Hepatocyte (in vitro differentiated cells): ENCODE measurements around the gene RBM4B. TPM values are rescaled to one million over a fixed set of nuclear protein-coding genes. Genes with fewer than 3 reads are reported as not detected.
A peak's percentile ranks its signal among the peaks of the same experiment; 100 is the strongest.

Experiments used
- DNase-seq: peaks from one replicate; pipeline ENCODE4 v3.0.0-alpha.2; 2016; ENCODE audit warnings: low spot score
- H2AFZ ChIP-seq: fragments of 200-600 bp; sonication (generic); 2 replicates; pipeline ENCODE4 v1.6.0; 2016; ENCODE audit warnings: antibody characterized with exemption, mild to moderate bottlenecking
- H3K27ac ChIP-seq: fragments of 200-600 bp; sonication (generic); 2 replicates; pipeline ENCODE4 v1.5.1; 2016; ENCODE audit warnings: mild to moderate bottlenecking
- H3K27me3 ChIP-seq: fragments of 200-600 bp; sonication (generic); 2 replicates; pipeline ENCODE4 v1.6.1; 2016
- H3K36me3 ChIP-seq: fragments of 200-600 bp; sonication (generic); replicated peaks from 2 replicates; pipeline ENCODE4 v1.5.1; 2016; ENCODE audit warnings: low read depth; ENCODE audit not compliant: insufficient read depth
- H3K4me1 ChIP-seq: fragments of 200-600 bp; sonication (generic); 2 replicates; pipeline ENCODE4 v1.5.1; 2016; ENCODE audit warnings: mild to moderate bottlenecking, moderate library complexity; ENCODE audit not compliant: insufficient read depth
- H3K4me2 ChIP-seq: fragments of 200-600 bp; sonication (generic); 2 replicates; pipeline ENCODE4 v1.6.0; 2016
- H3K4me3 ChIP-seq: fragments of 200-600 bp; sonication (generic); 2 replicates; pipeline ENCODE4 v1.5.1; 2016; ENCODE audit warnings: mild to moderate bottlenecking
- H3K79me2 ChIP-seq: fragments of 200-600 bp; sonication (generic); 2 replicates; pipeline ENCODE4 v1.6.0; 2017; ENCODE audit warnings: mild to moderate bottlenecking
- H3K9me2 ChIP-seq: fragments of 200-600 bp; sonication (generic); replicated peaks from 2 replicates; pipeline ENCODE4 v1.6.0; 2017; ENCODE audit warnings: mild to moderate bottlenecking; ENCODE audit not compliant: insufficient read depth
- H3K9me3 ChIP-seq: fragments of 200-600 bp; sonication (generic); 2 replicates; pipeline ENCODE4 v1.5.1; 2016; ENCODE audit warnings: low read depth, mild to moderate bottlenecking
- H4K20me1 ChIP-seq: fragments of 200-600 bp; sonication (generic); 2 replicates; pipeline ENCODE4 v1.6.0; 2016; ENCODE audit warnings: mild to moderate bottlenecking; ENCODE audit not compliant: insufficient read depth, poor library complexity, severe bottlenecking
- CTCF ChIP-seq: fragments of 200-600 bp; sonication (generic); IDR thresholded peaks from 2 replicates; pipeline ENCODE4 v1.5.1; 2016; ENCODE audit warnings: antibody characterized with exemption, mild to moderate bottlenecking; ENCODE audit not compliant: poor library complexity
- EZH2 ChIP-seq: fragments of 200-600 bp; sonication (generic); IDR thresholded peaks from 2 replicates; pipeline ENCODE4 v1.6.1; 2016; ENCODE audit warnings: antibody characterized with exemption, mild to moderate bottlenecking, borderline replicate concordance
- EZH2phosphoT487 ChIP-seq: fragments of 200-600 bp; sonication (generic); IDR thresholded peaks from one replicate; pipeline ENCODE4 v1.6.1; 2018; ENCODE audit warnings: antibody characterized with exemption, mild to moderate bottlenecking, low read depth, moderate library complexity; ENCODE audit not compliant: unreplicated experiment, severe bottlenecking
- WGBS: methylation state at CpG from one replicate; pipeline ENCODE4 v1.1.6; 2016; ENCODE audit warnings: low lambda C conversion rate; ENCODE audit errors: missing lambda C conversion rate; 5-methylcytosine and 5-hydroxymethylcytosine counted together
- polyA plus RNA-seq: library from polyadenylated mRNA; unstranded; fragments of >200 nt; fragmentation: Nextera tagmentation; extraction: Ambion mirVana; gene quantifications from 2 replicates; pipeline ENCODE4 v1.2.1, GENCODE V29; 2016
- total RNA-seq: library from RNA; depleted of rRNA; stranded (reverse); fragments of >200 nt; gene quantifications from 2 replicates; pipeline ENCODE4 v1.2.3, GENCODE V29; 2014

Gene RBM4B
- total and polyA plus RNA-seq, 2 experiments from 2014 or later = 25.7 to 33.4 TPM

DNA sequence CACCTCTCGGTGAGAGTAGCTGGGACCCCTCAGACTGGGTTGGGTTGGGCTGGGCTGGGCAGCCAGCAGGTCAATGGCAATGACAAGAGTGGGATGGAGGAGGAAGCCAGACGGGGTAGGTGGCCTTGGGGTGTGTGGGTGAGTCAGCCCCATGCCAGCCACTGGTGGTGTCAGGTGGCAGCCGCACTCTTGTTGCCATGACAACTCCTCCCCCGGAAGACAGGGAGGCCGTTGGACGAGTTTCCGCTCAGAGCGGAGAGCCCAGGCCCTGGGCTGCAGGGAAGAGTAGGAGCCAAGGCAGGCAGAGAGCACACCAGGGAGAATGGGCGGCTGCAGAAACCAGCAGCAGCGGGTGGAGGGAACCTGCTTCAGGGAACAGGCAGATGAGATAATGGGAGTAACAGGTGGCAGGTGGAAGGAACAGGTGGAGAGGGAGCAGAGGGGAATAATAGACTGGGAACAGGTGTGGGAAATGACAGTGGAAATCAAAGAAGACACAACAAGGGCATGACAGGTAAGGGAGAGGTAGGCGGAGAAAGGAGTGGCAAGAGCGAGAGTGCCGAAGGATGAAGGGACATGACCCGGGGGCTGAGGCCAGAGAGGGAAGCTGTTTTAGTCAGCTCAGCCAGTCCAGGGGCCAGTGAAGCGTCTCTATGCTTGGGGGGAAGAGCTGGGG, 42.7 kb upstream of the RBM4B start:
- Histone ChIP-seq H4K20me1 (no peaks in the 10 kb centered on the region), H3K9me3 (no peaks in the 10 kb centered on the region), H3K4me1 (peaks cover 23% of the 10 kb centered on the region), H3K4me2 (no peak overlapping the region), H3K27me3 (no peaks in the 10 kb centered on the region), H3K27ac (peak overlapping the region; percentile 71), H3K79me2 (peaks cover 13% of the 10 kb centered on the region), H2AFZ (no peak overlapping the region), H3K9me2 (no peaks in the 10 kb centered on the region), H3K4me3 (no peak overlapping the region), H3K36me3 (no peaks in the 10 kb centered on the region)
- WGBS = 60% methylated on average over 15 of the region's 15 CpGs
- TF ChIP-seq CTCF = no peak
- no peak for TF ChIP-seq EZH2
- TF ChIP-seq EZH2phosphoT487 = no peak
- DNase-seq = peak; percentile 74

GRCh38 chr11:66719111-66719872, 41.6 kb upstream of the RBM4B start:
- peaks cover 4% of the 10 kb centered on the region for H3K79me2 ChIP-seq
- no peak overlapping the region for H3K4me3 ChIP-seq
- H3K27me3 ChIP-seq = no peaks in the 10 kb centered on the region
- peak overlapping the region; percentile 71 for H3K27ac ChIP-seq
- H3K36me3 ChIP-seq = no peaks in the 10 kb centered on the region
- no peak for DNase-seq
- no peak overlapping the region for H2AFZ ChIP-seq
- H3K9me3 ChIP-seq = no peaks in the 10 kb centered on the region
- 86% methylated on average over 8 of the region's 8 CpGs for WGBS
- peak overlapping the region; percentile 62 for H3K4me2 ChIP-seq
- H3K9me2 ChIP-seq = no peaks in the 10 kb centered on the region
- H4K20me1 ChIP-seq = no peaks in the 10 kb centered on the region
- H3K4me1 ChIP-seq = peaks cover 23% of the 10 kb centered on the region
- no peak for TF ChIP-seq EZH2phosphoT487
- TF ChIP-seq CTCF = no peak
- TF ChIP-seq EZH2 = no peak

- WGBS = 74% methylated on average over 26 of the region's 26 CpGs
- no peaks in the 10 kb centered on the region for H3K9me3 ChIP-seq
- H3K79me2 ChIP-seq = no peaks in the 10 kb centered on the region
- peaks cover 23% of the 10 kb centered on the region for H3K4me1 ChIP-seq
- no peaks in the 10 kb centered on the region for H3K9me2 ChIP-seq
- peak overlapping the region; percentile 53 for H3K27ac ChIP-seq
- H3K4me3 ChIP-seq = no peak overlapping the region
- DNase-seq = peak; percentile 55
- H3K36me3 ChIP-seq = no peaks in the 10 kb centered on the region
- H4K20me1 ChIP-seq = no peaks in the 10 kb centered on the region
- no peaks in the 10 kb centered on the region for H3K27me3 ChIP-seq
- no peak for TF ChIP-seq EZH2phosphoT487
- TF ChIP-seq CTCF = no peak
- TF ChIP-seq EZH2 = no peak
- H3K4me2 ChIP-seq = peak overlapping the region; percentile 62
- no peak overlapping the region for H2AFZ ChIP-seq
Observed at GRCh38 chr11:66718320-66718971, 40.8 kb upstream of the RBM4B start.
